HCT116 (cell line): ENCODE results near the gene WDR88.
"Not testable (repeated sequence)": the region's sequence is repeated elsewhere in the genome, so short reads cannot be mapped to it uniquely, and the experiment has no call there.

Source experiments
- ATF3 ChIP-seq: IDR thresholded peaks from 2 replicates; pipeline ENCODE4 v1.6.1; 2012
- CTCF ChIP-seq, 3 experiments: fragments of 200-600 bp in 1 of 3; sonication (generic) in 1 of 3; IDR thresholded peaks in 2 of 3; conservative IDR thresholded peaks in 1 of 3; 2 replicates each; pipeline ENCODE4 v1.5.1; 2012 to 2017; ENCODE audit warnings: low read depth in 2 of 3, low read length in 2 of 3, antibody characterized with exemption in 1 of 3, borderline replicate concordance in 1 of 3, control low read depth in 1 of 3, mild to moderate bottlenecking in 1 of 3, mixed read lengths in 1 of 3, mixed run types in 1 of 3, moderate library complexity in 1 of 3; ENCODE audit not compliant: insufficient read depth in 1 of 3
- ELF1 ChIP-seq: IDR thresholded peaks from 2 replicates; pipeline ENCODE4 v1.6.1; 2012; ENCODE audit warnings: low read depth, borderline replicate concordance
- MAX ChIP-seq: IDR thresholded peaks from 2 replicates; pipeline ENCODE4 v1.6.1; 2012
- POLR2A ChIP-seq: IDR thresholded peaks from 2 replicates; pipeline ENCODE4 v1.7.0; 2011; ENCODE audit warnings: borderline replicate concordance; ENCODE audit not compliant: insufficient read depth, insufficient read length; ENCODE audit errors: extremely low read depth
- POLR2AphosphoS5 ChIP-seq: IDR thresholded peaks from 2 replicates; pipeline ENCODE4 v1.6.1; 2011; ENCODE audit warnings: mild to moderate bottlenecking, low read depth, low read length, moderate library complexity
- REST ChIP-seq: IDR thresholded peaks from 2 replicates; pipeline ENCODE4 v1.6.1; 2012; ENCODE audit warnings: low read depth
- YY1 ChIP-seq: IDR thresholded peaks from 2 replicates; pipeline ENCODE4 v1.6.1; 2011; ENCODE audit warnings: low read length, low read depth, moderate library complexity, mild to moderate bottlenecking; ENCODE audit not compliant: insufficient replicate concordance; ENCODE audit errors: extremely low read depth
- ZFX ChIP-seq: fragments of 450-650 bp; IDR thresholded peaks from 2 replicates; pipeline ENCODE4 v1.6.1; 2017

- TF ChIP-seq ELF1; CTCF (IDR thresholded peaks at IDR 0.05 in 2 of 3, conservative IDR thresholded peaks at IDR 0.05 in 1 of 3; ENCODE audit: borderline replicate concordance in 1 of 3, insufficient read depth in 1 of 3, low read depth in 2 of 3, low read length in 2 of 3); ZFX; POLR2A; MAX; ATF3; POLR2AphosphoS5; YY1; REST: not testable (repeated sequence)
Measured at GRCh38 chr19:33166037-33166436, 34.1 kb downstream of the WDR88 start.
